OCI-LY3 (cell line): ENCODE data around the gene TAPT1.

Experiments used
- H2AFZ ChIP-seq: fragments of 200-600, 300-600 bp; shearing (Covaris generic); 2 replicates; pipeline ENCODE4 v1.6.0; 2014; ENCODE audit warnings: antibody characterized with exemption, low read depth, low read length
- H3K27ac ChIP-seq: fragments of 200-600, 300-600 bp; sonication (generic); 2 replicates; pipeline ENCODE4 v1.5.1; 2014; ENCODE audit warnings: mild to moderate bottlenecking, low read length, moderate library complexity, mixed read lengths
- H3K27me3 ChIP-seq: fragments of 200-600, 300-600 bp; sonication (generic); 2 replicates; pipeline ENCODE4 v1.6.1; 2014; ENCODE audit warnings: low read depth, low read length, mixed read lengths
- H3K36me3 ChIP-seq: fragments of 200-600, 300-600 bp; sonication (generic); replicated peaks from 2 replicates; pipeline ENCODE3; 2014; ENCODE audit warnings: low read depth, low read length, mixed read lengths
- H3K4me1 ChIP-seq: fragments of 300-600, 200-600 bp; sonication (generic); 2 replicates; pipeline ENCODE4 v1.6.1; 2014; ENCODE audit warnings: low read length, mixed read lengths
- H3K4me2 ChIP-seq: fragments of 200-600, 300-600 bp; sonication (generic); 2 replicates; pipeline ENCODE4 v1.6.1; 2014; ENCODE audit warnings: low read length, mixed read lengths
- H3K4me3 ChIP-seq: fragments of 300-600, 200-600 bp; sonication (generic); 2 replicates; pipeline ENCODE4 v1.5.1; 2014; ENCODE audit warnings: antibody characterized with exemption, mild to moderate bottlenecking, low read length, moderate library complexity
- H3K79me2 ChIP-seq: fragments of 300-600, 200-600 bp; shearing (Covaris generic); 2 replicates; pipeline ENCODE4 v1.6.1; 2014; ENCODE audit warnings: mild to moderate bottlenecking, low read length, mixed read lengths
- H3K9ac ChIP-seq: fragments of 300-600, 200-600 bp; shearing (Covaris generic); 2 replicates; pipeline ENCODE4 v1.6.0; 2014; ENCODE audit warnings: mild to moderate bottlenecking, low read length, moderate library complexity
- H3K9me3 ChIP-seq: fragments of 200-600, 300-600 bp; shearing (Covaris generic); 2 replicates; pipeline ENCODE4 v1.6.1; 2014; ENCODE audit warnings: low read length, mixed read lengths; ENCODE audit not compliant: insufficient read depth
- H4K20me1 ChIP-seq: fragments of 200-600, 300-600 bp; sonication (generic); 2 replicates; pipeline ENCODE4 v1.6.1; 2016; ENCODE audit warnings: low read length, mixed read lengths; ENCODE audit not compliant: insufficient read depth
- CTCF ChIP-seq: fragments of 200-600, 300-600 bp; sonication (generic); IDR thresholded peaks from 2 replicates; pipeline ENCODE4 v1.5.1; 2014; ENCODE audit warnings: antibody characterized with exemption, low read length, low read depth
- EZH2phosphoT487 ChIP-seq: fragments of 200-600 bp; shearing (Covaris generic); IDR thresholded peaks from 2 replicates; pipeline ENCODE4 v1.6.1; 2018; ENCODE audit warnings: antibody characterized with exemption, mixed run types, low read depth

The TAPT1 gene

GRCh38 chr4:16136827-16137226 lies 89.4 kb downstream of the TAPT1 start:
- no peaks in the 10 kb centered on the region for H4K20me1 ChIP-seq
- H3K4me1 ChIP-seq = no peaks in the 10 kb centered on the region
- TF ChIP-seq EZH2phosphoT487 (no peak), CTCF (no peak)
- H3K27ac ChIP-seq = no peak overlapping the region
- no peak overlapping the region for H3K4me2 ChIP-seq
- H3K27me3 ChIP-seq = no peaks in the 10 kb centered on the region
- H3K4me3 ChIP-seq = no peak overlapping the region
- H3K9me3 ChIP-seq = no peaks in the 10 kb centered on the region
- no peak overlapping the region for H2AFZ ChIP-seq
- no peaks in the 10 kb centered on the region for H3K79me2 ChIP-seq
- H3K36me3 ChIP-seq = no peaks in the 10 kb centered on the region
- no peak overlapping the region for H3K9ac ChIP-seq

- Histone ChIP-seq H3K27ac (no peak overlapping the region), H3K79me2 (no peaks in the 10 kb centered on the region), H4K20me1 (no peaks in the 10 kb centered on the region), H3K4me3 (no peak overlapping the region), H3K27me3 (no peaks in the 10 kb centered on the region), H2AFZ (no peak overlapping the region), H3K36me3 (no peaks in the 10 kb centered on the region), H3K9me3 (no peaks in the 10 kb centered on the region), H3K9ac (no peak overlapping the region), H3K4me2 (no peak overlapping the region), H3K4me1 (no peaks in the 10 kb centered on the region)
- TF ChIP-seq EZH2phosphoT487 (no peak), CTCF (no peak)
These were observed 90.0 kb downstream of the TAPT1 start for GRCh38 chr4:16136311-16136710.

- no peak overlapping the region for H2AFZ ChIP-seq
- no peaks in the 10 kb centered on the region for H3K27me3 ChIP-seq
- H3K27ac ChIP-seq = no peak overlapping the region
- no peak overlapping the region for H3K4me3 ChIP-seq
- no peaks in the 10 kb centered on the region for H3K79me2 ChIP-seq
- H3K36me3 ChIP-seq = no peaks in the 10 kb centered on the region
- H3K4me1 ChIP-seq = no peaks in the 10 kb centered on the region
- no peaks in the 10 kb centered on the region for H3K9me3 ChIP-seq
- no peak overlapping the region for H3K9ac ChIP-seq
- H3K4me2 ChIP-seq = no peak overlapping the region
- no peaks in the 10 kb centered on the region for H4K20me1 ChIP-seq
- no peak for TF ChIP-seq EZH2phosphoT487
- TF ChIP-seq CTCF = no peak
These were observed 92.9 kb downstream of the TAPT1 start for GRCh38 chr4:16133406-16133805.

- Histone ChIP-seq H4K20me1 (no peaks in the 10 kb centered on the region), H3K27ac (no peak overlapping the region), H3K9me3 (no peaks in the 10 kb centered on the region), H3K36me3 (no peaks in the 10 kb centered on the region), H3K79me2 (no peaks in the 10 kb centered on the region), H3K4me2 (no peak overlapping the region), H2AFZ (no peak overlapping the region), H3K4me3 (no peak overlapping the region), H3K4me1 (no peaks in the 10 kb centered on the region), H3K9ac (no peak overlapping the region), H3K27me3 (no peaks in the 10 kb centered on the region)
- TF ChIP-seq EZH2phosphoT487 (no peak), CTCF (no peak)
These were observed 95.0 kb downstream of the TAPT1 start for GRCh38 chr4:16131293-16131692.
